ENCODE data around the gene SGSM1.

Gene SGSM1

DNA sequence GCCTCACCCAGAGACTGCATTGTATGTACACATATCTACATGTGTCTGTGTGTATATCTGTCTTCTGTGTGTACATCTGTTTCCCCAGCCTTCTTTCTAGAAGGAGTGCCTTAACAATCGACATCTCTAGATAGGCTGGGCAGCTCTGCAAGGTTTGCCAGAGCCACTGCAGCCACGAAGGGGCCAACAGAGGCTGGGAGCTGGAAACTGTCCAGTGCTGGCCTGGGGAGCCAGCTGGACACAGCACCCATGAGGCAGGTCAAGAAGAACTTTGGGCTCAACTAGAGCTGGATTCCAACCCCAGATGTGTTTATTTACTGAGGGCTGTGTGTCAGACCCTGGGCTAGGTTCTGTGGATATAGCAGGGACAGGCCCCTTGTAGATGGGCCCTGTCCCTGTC, 3.3 kb downstream of the SGSM1 start:
- no peak for DNase-seq (ENCODE audit: low read depth)
- Histone ChIP-seq H3K4me1 (ENCODE audit: control insufficient read depth, insufficient read depth, low read length) (peaks cover 3% of the 10 kb centered on the region), H3K4me3 (ENCODE audit: low read length) (no peak overlapping the region), H3K9ac (ENCODE audit: low read length) (no peak overlapping the region), H3K27me3 (replicated peaks; ENCODE audit: control insufficient read depth, insufficient read depth, low read length) (peaks cover 19% of the 10 kb centered on the region), H3K36me3 (ENCODE audit: control insufficient read depth, insufficient read depth, low read length, severe bottlenecking) (no peaks in the 10 kb centered on the region), H3K9me3 (ENCODE audit: control insufficient read depth, low read length) (no peaks in the 10 kb centered on the region)

DNA sequence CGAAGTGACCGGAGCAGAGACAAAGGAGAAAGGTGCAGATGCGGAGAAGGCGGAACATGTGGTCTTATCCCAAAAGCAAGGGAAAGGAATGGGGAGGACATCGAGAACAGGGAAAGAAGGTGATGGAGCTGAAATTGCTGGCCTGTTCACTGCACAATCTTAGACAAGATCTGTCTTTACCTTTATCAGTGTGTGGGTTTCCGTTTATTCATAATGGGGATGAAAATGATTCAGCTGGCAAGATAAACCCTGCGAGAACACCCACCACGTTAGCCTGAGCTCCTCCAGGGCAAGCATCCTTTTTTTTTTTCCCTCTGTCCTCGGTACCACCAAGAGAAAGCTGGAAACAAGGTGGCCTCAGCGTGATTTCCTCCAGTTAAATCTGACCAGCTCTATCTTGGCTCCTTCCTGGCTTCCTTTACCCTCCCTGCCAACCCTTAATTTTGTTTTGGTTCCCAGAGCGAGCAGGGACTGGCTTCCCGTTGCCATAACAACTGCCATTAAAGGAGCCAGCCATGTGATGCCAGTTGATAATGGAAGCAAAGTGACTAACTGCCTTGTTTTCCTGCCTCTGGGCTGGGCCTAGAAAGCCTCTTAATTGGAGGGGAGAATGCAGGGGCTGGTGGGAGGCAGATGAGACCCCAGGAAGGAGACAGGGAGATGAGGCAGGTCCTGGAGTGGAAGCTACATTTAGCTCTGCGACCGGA, 4.2 kb downstream of the SGSM1 start:
- Histone ChIP-seq H3K36me3 (ENCODE audit: control insufficient read depth, insufficient read depth, low read length, severe bottlenecking) (no peaks in the 10 kb centered on the region), H3K9me3 (ENCODE audit: control insufficient read depth, low read length) (peaks cover 1% of the 10 kb centered on the region), H3K27me3 (replicated peaks; ENCODE audit: control insufficient read depth, insufficient read depth, low read length) (peaks cover 23% of the 10 kb centered on the region), H3K9ac (ENCODE audit: low read length) (no peak overlapping the region), H3K4me3 (ENCODE audit: low read length) (no peak overlapping the region), H3K4me1 (ENCODE audit: control insufficient read depth, insufficient read depth, low read length) (peaks cover 3% of the 10 kb centered on the region)
- no peak for DNase-seq (ENCODE audit: low read depth)

- H3K4me3 ChIP-seq (ENCODE audit: low read length), result no peak overlapping the region
- H3K27me3 ChIP-seq (replicated peaks; ENCODE audit: control insufficient read depth, insufficient read depth, low read length), result peaks cover 30% of the 10 kb centered on the region
- no peaks in the 10 kb centered on the region for H3K4me1 ChIP-seq (ENCODE audit: control insufficient read depth, insufficient read depth, low read length)
- no peak for DNase-seq (ENCODE audit: low read depth)
- H3K36me3 ChIP-seq (ENCODE audit: control insufficient read depth, insufficient read depth, low read length, severe bottlenecking), result no peaks in the 10 kb centered on the region
- no peak overlapping the region for H3K9ac ChIP-seq (ENCODE audit: low read length)
- peaks cover 11% of the 10 kb centered on the region for H3K9me3 ChIP-seq (ENCODE audit: control insufficient read depth, low read length)
These were observed 7.2 kb downstream of the SGSM1 start for GRCh38 chr22:24812950-24813775.

- H3K9me3 ChIP-seq (ENCODE audit: control insufficient read depth, low read length), result peaks cover 11% of the 10 kb centered on the region
- H3K36me3 ChIP-seq (ENCODE audit: control insufficient read depth, insufficient read depth, low read length, severe bottlenecking), result no peaks in the 10 kb centered on the region
- H3K4me3 ChIP-seq (ENCODE audit: low read length), result no peak overlapping the region
- no peak overlapping the region for H3K9ac ChIP-seq (ENCODE audit: low read length)
- peaks cover 30% of the 10 kb centered on the region for H3K27me3 ChIP-seq (replicated peaks; ENCODE audit: control insufficient read depth, insufficient read depth, low read length)
- no peaks in the 10 kb centered on the region for H3K4me1 ChIP-seq (ENCODE audit: control insufficient read depth, insufficient read depth, low read length)
- DNase-seq (ENCODE audit: low read depth), result no peak
These were observed 8.1 kb downstream of the SGSM1 start for GRCh38 chr22:24813861-24814770.

GRCh38 chr22:24816806-24817205, 10.8 kb downstream of the SGSM1 start:
- Histone ChIP-seq H3K27me3 (replicated peaks; ENCODE audit: control insufficient read depth, insufficient read depth, low read length) (peaks cover 47% of the 10 kb centered on the region), H3K4me1 (ENCODE audit: control insufficient read depth, insufficient read depth, low read length) (no peaks in the 10 kb centered on the region), H3K4me3 (ENCODE audit: low read length) (no peak overlapping the region), H3K9me3 (ENCODE audit: control insufficient read depth, low read length) (peaks cover 11% of the 10 kb centered on the region), H3K36me3 (ENCODE audit: control insufficient read depth, insufficient read depth, low read length, severe bottlenecking) (no peaks in the 10 kb centered on the region), H3K9ac (ENCODE audit: low read length) (no peak overlapping the region)
- DNase-seq (ENCODE audit: low read depth), result no peak

DNA sequence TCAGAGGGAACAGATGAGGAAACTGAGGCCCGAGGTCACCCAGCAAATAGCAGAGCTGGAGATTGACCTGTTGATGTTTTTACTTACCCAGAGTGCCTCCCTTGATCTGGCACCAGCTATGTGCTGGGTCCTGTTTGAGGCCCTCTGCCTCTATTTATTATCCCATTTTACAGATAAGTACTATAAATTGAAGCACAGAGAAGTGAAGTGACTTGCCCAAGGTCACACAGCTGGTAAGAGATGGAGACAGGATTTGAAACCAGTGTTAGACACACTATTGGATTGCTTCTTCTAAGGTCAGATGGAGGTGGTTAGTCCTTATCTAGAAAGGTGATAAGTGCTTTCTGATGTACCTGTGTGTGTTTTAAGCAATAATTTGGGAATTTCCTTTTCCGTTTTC, 13.5 kb downstream of the SGSM1 start:
- Histone ChIP-seq H3K9me3 (ENCODE audit: control insufficient read depth, low read length) (peaks cover 11% of the 10 kb centered on the region), H3K4me1 (ENCODE audit: control insufficient read depth, insufficient read depth, low read length) (no peaks in the 10 kb centered on the region), H3K36me3 (ENCODE audit: control insufficient read depth, insufficient read depth, low read length, severe bottlenecking) (no peaks in the 10 kb centered on the region), H3K9ac (ENCODE audit: low read length) (no peak overlapping the region), H3K27me3 (replicated peaks; ENCODE audit: control insufficient read depth, insufficient read depth, low read length) (peaks cover 48% of the 10 kb centered on the region), H3K4me3 (ENCODE audit: low read length) (no peak overlapping the region)
- DNase-seq (ENCODE audit: low read depth), result no peak

- no peak for DNase-seq (ENCODE audit: low read depth)
These were observed 14.0 kb downstream of the SGSM1 start for GRCh38 chr22:24819911-24820461.

DNA sequence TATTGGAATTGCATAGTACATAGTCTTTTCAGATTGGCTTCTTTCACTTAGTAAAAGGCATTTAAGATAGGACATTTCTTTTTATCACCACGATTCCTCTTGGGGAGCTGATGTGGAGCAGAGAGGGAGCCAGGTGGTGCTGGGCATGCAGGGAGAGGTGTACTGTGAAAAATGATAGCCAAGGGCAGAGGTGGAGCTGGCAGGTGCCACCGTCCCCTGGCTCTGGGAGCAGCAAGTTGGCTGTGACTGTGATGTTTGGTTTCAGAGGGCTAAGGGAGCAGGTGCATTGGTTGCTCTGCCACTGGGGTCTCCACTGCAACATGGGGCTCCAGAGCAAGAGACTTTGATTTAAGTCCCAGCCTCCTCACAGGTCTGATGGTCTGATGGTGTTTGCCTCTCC, 16.5 kb downstream of the SGSM1 start:
- no peaks in the 10 kb centered on the region for H3K36me3 ChIP-seq (ENCODE audit: control insufficient read depth, insufficient read depth, low read length, severe bottlenecking)
- no peaks in the 10 kb centered on the region for H3K4me1 ChIP-seq (ENCODE audit: control insufficient read depth, insufficient read depth, low read length)
- H3K4me3 ChIP-seq (ENCODE audit: low read length), result no peak overlapping the region
- H3K27me3 ChIP-seq (replicated peaks; ENCODE audit: control insufficient read depth, insufficient read depth, low read length), result peaks cover 51% of the 10 kb centered on the region
- DNase-seq (ENCODE audit: low read depth), result no peak
- no peak overlapping the region for H3K9ac ChIP-seq (ENCODE audit: low read length)
- no peaks in the 10 kb centered on the region for H3K9me3 ChIP-seq (ENCODE audit: control insufficient read depth, low read length)

More at GRCh38 chr22:24819911-24820461, 14.0 kb downstream of the SGSM1 start:
- peaks cover 49% of the 10 kb centered on the region for H3K27me3 ChIP-seq (replicated peaks; ENCODE audit: control insufficient read depth, insufficient read depth, low read length)
- H3K4me3 ChIP-seq (ENCODE audit: low read length), result no peak overlapping the region
- H3K9ac ChIP-seq (ENCODE audit: low read length), result no peak overlapping the region
- no peaks in the 10 kb centered on the region for H3K36me3 ChIP-seq (ENCODE audit: control insufficient read depth, insufficient read depth, low read length, severe bottlenecking)
- no peaks in the 10 kb centered on the region for H3K4me1 ChIP-seq (ENCODE audit: control insufficient read depth, insufficient read depth, low read length)
- H3K9me3 ChIP-seq (ENCODE audit: control insufficient read depth, low read length), result peaks cover 11% of the 10 kb centered on the region

GRCh38 chr22:24823787-24824186, 17.8 kb downstream of the SGSM1 start:
- Histone ChIP-seq H3K4me1 (ENCODE audit: control insufficient read depth, insufficient read depth, low read length) (no peaks in the 10 kb centered on the region), H3K4me3 (ENCODE audit: low read length) (no peak overlapping the region), H3K9me3 (ENCODE audit: control insufficient read depth, low read length) (no peaks in the 10 kb centered on the region), H3K36me3 (ENCODE audit: control insufficient read depth, insufficient read depth, low read length, severe bottlenecking) (no peaks in the 10 kb centered on the region), H3K9ac (ENCODE audit: low read length) (no peak overlapping the region), H3K27me3 (replicated peaks; ENCODE audit: control insufficient read depth, insufficient read depth, low read length) (peaks cover 62% of the 10 kb centered on the region)
- DNase-seq (ENCODE audit: low read depth), result no peak

- Histone ChIP-seq H3K36me3 (ENCODE audit: control insufficient read depth, insufficient read depth, low read length, severe bottlenecking) (no peaks in the 10 kb centered on the region), H3K27me3 (replicated peaks; ENCODE audit: control insufficient read depth, insufficient read depth, low read length) (peaks cover 62% of the 10 kb centered on the region), H3K4me1 (ENCODE audit: control insufficient read depth, insufficient read depth, low read length) (no peaks in the 10 kb centered on the region), H3K4me3 (ENCODE audit: low read length) (no peak overlapping the region), H3K9me3 (ENCODE audit: control insufficient read depth, low read length) (no peaks in the 10 kb centered on the region), H3K9ac (ENCODE audit: low read length) (no peak overlapping the region)
- DNase-seq (ENCODE audit: low read depth), result no peak
These were observed 18.2 kb downstream of the SGSM1 start for GRCh38 chr22:24824250-24824649.

DNA sequence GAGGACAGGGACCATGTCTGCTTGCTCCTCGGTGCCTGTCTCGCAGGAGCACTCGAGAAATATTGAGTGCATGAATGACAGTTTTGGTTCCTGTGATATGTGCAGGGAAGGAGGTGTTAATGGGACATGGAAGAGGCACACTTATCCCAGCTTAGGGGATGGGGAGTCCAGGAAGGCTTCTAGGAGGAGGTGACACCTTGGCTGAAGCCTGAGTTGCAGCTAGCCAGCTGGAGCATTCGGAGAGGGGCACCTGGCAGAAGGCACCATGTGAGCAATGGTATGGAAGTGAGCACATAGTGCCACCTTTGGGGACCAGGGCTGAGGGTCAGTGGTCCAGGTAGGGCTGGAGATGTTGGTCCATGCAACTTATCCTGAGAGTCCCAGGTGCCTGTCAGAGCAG, 18.9 kb downstream of the SGSM1 start:
- DNase-seq (ENCODE audit: low read depth), result no peak
- Histone ChIP-seq H3K9ac (ENCODE audit: low read length) (no peak overlapping the region), H3K9me3 (ENCODE audit: control insufficient read depth, low read length) (no peaks in the 10 kb centered on the region), H3K4me3 (ENCODE audit: low read length) (no peak overlapping the region), H3K27me3 (replicated peaks; ENCODE audit: control insufficient read depth, insufficient read depth, low read length) (peaks cover 61% of the 10 kb centered on the region), H3K4me1 (ENCODE audit: control insufficient read depth, insufficient read depth, low read length) (no peaks in the 10 kb centered on the region), H3K36me3 (ENCODE audit: control insufficient read depth, insufficient read depth, low read length, severe bottlenecking) (no peaks in the 10 kb centered on the region)

Measured in adipocyte (in vitro differentiated cells).